Measurements from ENCODE around the gene NR3C2. TPM values are rescaled to one million over a fixed set of nuclear protein-coding genes. Genes with fewer than 3 reads are reported as not detected.

NR3C2 gene
- total and polyA plus RNA-seq, 10 of the 15 experiments (the other 5 are each of a cell fraction or from before 2014, with no cell fraction given) = 0.05 to 0.11 (median 0.08) TPM; not detected in 4

DNA sequence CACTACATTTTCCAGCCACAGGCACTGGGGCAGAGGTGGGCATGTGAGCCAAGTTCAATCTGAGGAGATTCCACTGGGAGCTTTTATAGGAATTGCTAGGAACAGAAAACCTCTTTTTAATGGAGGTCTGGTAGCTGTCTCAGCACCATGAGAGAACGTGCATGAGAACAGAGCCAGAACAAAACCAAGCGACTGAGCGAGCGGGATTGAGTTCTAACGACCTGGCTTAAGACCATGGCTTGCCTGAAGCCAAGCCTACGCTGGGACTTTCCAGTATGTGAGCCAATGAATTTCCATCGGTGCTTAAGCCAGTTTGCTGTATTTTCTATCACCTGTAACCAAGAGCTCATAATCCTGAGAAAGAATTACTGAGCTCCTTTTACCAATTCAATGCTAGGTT lies 183.7 kb downstream of the NR3C2 start:
- ATAC-seq (no peak), FAIRE-seq (no peak), DNase-seq (ENCODE audit: low read depth, low spot score) (no peak)
- intact Hi-C loops (cut with micrococcal nuclease; ENCODE audit: unreplicated experiment) = no loop called here
- H3K79me2 ChIP-seq (ENCODE audit: control insufficient read depth, insufficient read depth, low read length) = no peaks in the 10 kb centered on the region
- 27% methylated on average over 7 of the region's 7 CpGs for WGBS (ENCODE audit: insufficient coverage, insufficient replicate concordance, low lambda C conversion rate, missing lambda C conversion rate)
- no TSS peak for BruUV-seq (replicated peaks)
- H3K9me3 ChIP-seq (replicated peaks; ENCODE audit: control insufficient read depth, insufficient read depth, low read length) = no peaks in the 10 kb centered on the region
- SMC1A ChIA-PET (ENCODE audit: uncharacterized antibody, unreplicated experiment) = no interaction called here
- H3K36me3 ChIP-seq (ENCODE audit: control insufficient read depth in 2 of 2, insufficient read depth in 2 of 2, low read length in 1 of 2) = no peaks in the 10 kb centered on the region
- in situ Hi-C loops (cut with MboI) = no loop called here
- H4K20me1 ChIP-seq (ENCODE audit: control insufficient read depth, insufficient read depth) = no peaks in the 10 kb centered on the region
- no peak overlapping the region for H3K9ac ChIP-seq (ENCODE audit: control insufficient read depth, insufficient read depth, low read length)
- H3K27me3 ChIP-seq (replicated peaks in 1 of 2; ENCODE audit: control insufficient read depth in 2 of 2, insufficient read depth in 2 of 2, low read length in 1 of 2) = no peaks in the 10 kb centered on the region
- no peak overlapping the region for H3K4me3 ChIP-seq
- POLR2A ChIA-PET = no interaction called here
- no peak overlapping the region for H2AFZ ChIP-seq (ENCODE audit: control insufficient read depth, low read depth, low read length)
- CTCF ChIA-PET = interaction anchor here (1.4 kb wide), 1 partner anchor 202 kb away, joined by 3 read pairs; no protein-coding TSS in a partner anchor
- no peak overlapping the region for H3K4me2 ChIP-seq (ENCODE audit: control insufficient read depth, insufficient read depth)
- no peak for TF ChIP-seq E2F8 (IDR thresholded peaks at IDR 0.05; ENCODE audit: low read depth, partially characterized antibody)
- TF ChIP-seq EP300 (IDR thresholded peaks at IDR 0.05; ENCODE audit: borderline replicate concordance in 1 of 2, control insufficient read depth in 1 of 2, low read depth in 2 of 2, low read length in 2 of 2) = no peak
- TF ChIP-seq FOXM1 (IDR thresholded peaks at IDR 0.05; ENCODE audit: low read depth, low read length) = no peak
- no peak for TF ChIP-seq NFYB (IDR thresholded peaks at IDR 0.05; ENCODE audit: insufficient read depth, low read depth, low read length)
- no peak for TF ChIP-seq MTA2 (IDR thresholded peaks at IDR 0.05; ENCODE audit: low read depth)
- TF ChIP-seq CBFB (IDR thresholded peaks at IDR 0.05; ENCODE audit: low read depth) = no peak
- no peak for TF ChIP-seq DPF2 (IDR thresholded peaks at IDR 0.05)
- TF ChIP-seq, protein P1, sequence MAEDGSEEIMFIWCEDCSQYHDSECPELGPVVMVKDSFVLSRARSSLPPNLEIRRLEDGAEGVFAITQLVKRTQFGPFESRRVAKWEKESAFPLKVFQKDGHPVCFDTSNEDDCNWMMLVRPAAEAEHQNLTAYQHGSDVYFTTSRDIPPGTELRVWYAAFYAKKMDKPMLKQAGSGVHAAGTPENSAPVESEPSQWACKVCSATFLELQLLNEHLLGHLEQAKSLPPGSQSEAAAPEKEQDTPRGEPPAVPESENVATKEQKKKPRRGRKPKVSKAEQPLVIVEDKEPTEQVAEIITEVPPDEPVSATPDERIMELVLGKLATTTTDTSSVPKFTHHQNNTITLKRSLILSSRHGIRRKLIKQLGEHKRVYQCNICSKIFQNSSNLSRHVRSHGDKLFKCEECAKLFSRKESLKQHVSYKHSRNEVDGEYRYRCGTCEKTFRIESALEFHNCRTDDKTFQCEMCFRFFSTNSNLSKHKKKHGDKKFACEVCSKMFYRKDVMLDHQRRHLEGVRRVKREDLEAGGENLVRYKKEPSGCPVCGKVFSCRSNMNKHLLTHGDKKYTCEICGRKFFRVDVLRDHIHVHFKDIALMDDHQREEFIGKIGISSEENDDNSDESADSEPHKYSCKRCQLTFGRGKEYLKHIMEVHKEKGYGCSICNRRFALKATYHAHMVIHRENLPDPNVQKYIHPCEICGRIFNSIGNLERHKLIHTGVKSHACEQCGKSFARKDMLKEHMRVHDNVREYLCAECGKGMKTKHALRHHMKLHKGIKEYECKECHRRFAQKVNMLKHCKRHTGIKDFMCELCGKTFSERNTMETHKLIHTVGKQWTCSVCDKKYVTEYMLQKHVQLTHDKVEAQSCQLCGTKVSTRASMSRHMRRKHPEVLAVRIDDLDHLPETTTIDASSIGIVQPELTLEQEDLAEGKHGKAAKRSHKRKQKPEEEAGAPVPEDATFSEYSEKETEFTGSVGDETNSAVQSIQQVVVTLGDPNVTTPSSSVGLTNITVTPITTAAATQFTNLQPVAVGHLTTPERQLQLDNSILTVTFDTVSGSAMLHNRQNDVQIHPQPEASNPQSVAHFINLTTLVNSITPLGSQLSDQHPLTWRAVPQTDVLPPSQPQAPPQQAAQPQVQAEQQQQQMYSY (CRISPR knock-in tag; IDR thresholded peaks at IDR 0.05) = no peak
- TF ChIP-seq MTA3 (IDR thresholded peaks at IDR 0.05; ENCODE audit: borderline replicate concordance, low read length) = no peak
- TF ChIP-seq EGR1 (IDR thresholded peaks at IDR 0.05; ENCODE audit: borderline replicate concordance in 1 of 2, low read depth in 2 of 2, low read length in 2 of 2) = no peak
- no peak overlapping the region for H3K27ac ChIP-seq (ENCODE audit: control insufficient read depth, insufficient read depth)
- no peaks in the 10 kb centered on the region for H3K4me1 ChIP-seq (ENCODE audit: control insufficient read depth, insufficient read depth, low read length)
- RAD21 ChIA-PET (ENCODE audit: unreplicated experiment) = no interaction called here
